Nephron progenitor cell (in vitro differentiated cells): ENCODE measurements around the gene SHQ1.

Experiments
- DNase-seq: peaks from one replicate; pipeline ENCODE4 v3.0.0; 2021
- H3K27ac Mint-ChIP-seq: 2 replicates; pipeline ENCODE4 v1.8.0; 2021; ENCODE audit warnings: mild to moderate bottlenecking, moderate library complexity, mixed read lengths
- H3K27me3 Mint-ChIP-seq: 2 replicates; pipeline ENCODE4 v1.8.0; 2021; ENCODE audit warnings: mild to moderate bottlenecking, low read depth, mixed read lengths; ENCODE audit not compliant: poor library complexity
- H3K36me3 Mint-ChIP-seq: 2 replicates; pipeline ENCODE4 v1.8.0; 2021; ENCODE audit warnings: low read depth, mixed read lengths
- H3K4me1 Mint-ChIP-seq: 2 replicates; pipeline ENCODE4 v1.8.0; 2021; ENCODE audit warnings: mixed read lengths
- H3K4me3 Mint-ChIP-seq: 2 replicates; pipeline ENCODE4 v1.8.0; 2021; ENCODE audit warnings: mild to moderate bottlenecking, moderate library complexity, mixed read lengths
- H3K9me3 Mint-ChIP-seq: 2 replicates; pipeline ENCODE4 v1.8.0; 2021; ENCODE audit warnings: mild to moderate bottlenecking, moderate library complexity, mixed read lengths
- TF ChIP-seq, protein P1 (sequence below): fragments of 200-600 bp; sonication (generic); IDR thresholded peaks from 2 replicates; pipeline ENCODE4 v1.5.0; 2021; ENCODE audit warnings: antibody characterized with exemption

SHQ1 gene

DNA sequence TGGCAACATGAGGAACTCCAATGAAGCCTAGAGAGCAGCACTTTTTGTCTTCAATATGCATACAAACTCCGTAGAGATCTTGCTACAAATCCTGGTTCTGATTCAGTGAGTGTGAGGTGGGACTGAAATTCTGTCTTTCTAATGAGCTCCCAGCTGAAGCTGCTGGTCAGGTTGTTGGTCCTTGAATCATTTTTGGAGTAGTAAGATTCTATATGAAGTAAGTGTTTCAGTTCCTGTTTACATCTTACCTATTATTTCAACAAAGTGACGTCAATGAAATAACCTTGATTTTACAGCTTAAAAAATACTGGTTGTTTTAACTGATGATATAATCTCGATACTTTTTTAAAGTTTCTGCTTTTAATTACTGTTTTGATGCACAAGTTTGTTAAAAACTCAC lies 33.9 kb downstream of the SHQ1 start:
- H3K36me3 Mint-ChIP-seq = peaks cover 6% of the 10 kb centered on the region
- H3K9me3 Mint-ChIP-seq = no peaks in the 10 kb centered on the region
- DNase-seq = no peak
- H3K27me3 Mint-ChIP-seq = no peaks in the 10 kb centered on the region
- H3K4me1 Mint-ChIP-seq = peaks cover 29% of the 10 kb centered on the region
- H3K4me3 Mint-ChIP-seq = no peak overlapping the region
- no peak overlapping the region for H3K27ac Mint-ChIP-seq
- TF ChIP-seq, protein P1, sequence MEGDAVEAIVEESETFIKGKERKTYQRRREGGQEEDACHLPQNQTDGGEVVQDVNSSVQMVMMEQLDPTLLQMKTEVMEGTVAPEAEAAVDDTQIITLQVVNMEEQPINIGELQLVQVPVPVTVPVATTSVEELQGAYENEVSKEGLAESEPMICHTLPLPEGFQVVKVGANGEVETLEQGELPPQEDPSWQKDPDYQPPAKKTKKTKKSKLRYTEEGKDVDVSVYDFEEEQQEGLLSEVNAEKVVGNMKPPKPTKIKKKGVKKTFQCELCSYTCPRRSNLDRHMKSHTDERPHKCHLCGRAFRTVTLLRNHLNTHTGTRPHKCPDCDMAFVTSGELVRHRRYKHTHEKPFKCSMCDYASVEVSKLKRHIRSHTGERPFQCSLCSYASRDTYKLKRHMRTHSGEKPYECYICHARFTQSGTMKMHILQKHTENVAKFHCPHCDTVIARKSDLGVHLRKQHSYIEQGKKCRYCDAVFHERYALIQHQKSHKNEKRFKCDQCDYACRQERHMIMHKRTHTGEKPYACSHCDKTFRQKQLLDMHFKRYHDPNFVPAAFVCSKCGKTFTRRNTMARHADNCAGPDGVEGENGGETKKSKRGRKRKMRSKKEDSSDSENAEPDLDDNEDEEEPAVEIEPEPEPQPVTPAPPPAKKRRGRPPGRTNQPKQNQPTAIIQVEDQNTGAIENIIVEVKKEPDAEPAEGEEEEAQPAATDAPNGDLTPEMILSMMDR = no peak

DNA sequence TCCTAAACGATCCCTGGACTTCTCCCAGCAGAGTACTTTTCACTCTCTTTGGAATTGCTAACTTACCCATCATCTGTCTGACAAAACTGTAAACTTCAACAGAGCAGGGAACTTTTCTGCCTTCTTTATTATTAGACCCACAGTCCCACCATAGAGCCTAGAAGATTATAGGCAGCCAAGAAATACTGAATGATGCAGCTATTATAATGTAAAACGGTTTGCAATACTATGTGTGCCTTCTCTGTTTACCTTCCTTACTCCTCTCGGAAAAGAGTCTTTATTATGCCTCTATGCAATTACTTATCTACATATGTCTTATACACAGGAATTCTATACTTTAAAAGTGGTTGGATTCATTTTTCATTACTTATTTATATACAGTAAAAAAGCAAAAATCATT lies 36.0 kb downstream of the SHQ1 start:
- Mint-ChIP-seq H3K27me3 (no peaks in the 10 kb centered on the region), H3K4me3 (no peak overlapping the region), H3K27ac (no peak overlapping the region), H3K36me3 (peaks cover 12% of the 10 kb centered on the region), H3K9me3 (no peaks in the 10 kb centered on the region), H3K4me1 (peaks cover 18% of the 10 kb centered on the region)
- no peak for DNase-seq
- TF ChIP-seq, protein P1 = no peak

DNA sequence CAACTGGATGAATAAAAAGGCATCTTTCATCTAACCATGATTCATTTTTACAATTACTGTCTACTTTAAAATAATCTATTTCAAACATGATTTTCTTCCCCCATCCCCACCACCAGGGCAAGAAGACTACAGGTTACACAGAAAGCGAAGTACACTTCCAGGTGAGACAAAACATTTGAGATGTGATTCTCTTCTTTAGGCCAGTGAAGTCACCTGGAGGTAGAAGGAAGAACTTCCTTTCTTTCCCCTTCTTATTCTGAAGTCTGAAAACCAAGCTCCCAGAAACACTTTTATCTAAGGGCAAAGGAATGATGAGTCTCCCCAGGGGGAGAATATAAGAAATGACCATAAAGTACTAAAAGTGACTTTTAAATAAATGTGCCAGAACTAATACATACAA lies 36.7 kb downstream of the SHQ1 start:
- Mint-ChIP-seq H3K27ac (no peak overlapping the region), H3K36me3 (peaks cover 12% of the 10 kb centered on the region), H3K9me3 (no peaks in the 10 kb centered on the region), H3K27me3 (no peaks in the 10 kb centered on the region), H3K4me3 (no peak overlapping the region), H3K4me1 (peaks cover 12% of the 10 kb centered on the region)
- TF ChIP-seq, protein P1 = no peak
- DNase-seq = no peak

GRCh38 chr3:72810659-72811434 lies 37.4 kb downstream of the SHQ1 start:
- Mint-ChIP-seq H3K36me3 (peaks cover 7% of the 10 kb centered on the region), H3K27ac (no peak overlapping the region), H3K27me3 (no peaks in the 10 kb centered on the region), H3K4me3 (no peak overlapping the region), H3K9me3 (no peaks in the 10 kb centered on the region), H3K4me1 (peaks cover 12% of the 10 kb centered on the region)
- TF ChIP-seq, protein P1 = no peak
- DNase-seq = no peak

DNA sequence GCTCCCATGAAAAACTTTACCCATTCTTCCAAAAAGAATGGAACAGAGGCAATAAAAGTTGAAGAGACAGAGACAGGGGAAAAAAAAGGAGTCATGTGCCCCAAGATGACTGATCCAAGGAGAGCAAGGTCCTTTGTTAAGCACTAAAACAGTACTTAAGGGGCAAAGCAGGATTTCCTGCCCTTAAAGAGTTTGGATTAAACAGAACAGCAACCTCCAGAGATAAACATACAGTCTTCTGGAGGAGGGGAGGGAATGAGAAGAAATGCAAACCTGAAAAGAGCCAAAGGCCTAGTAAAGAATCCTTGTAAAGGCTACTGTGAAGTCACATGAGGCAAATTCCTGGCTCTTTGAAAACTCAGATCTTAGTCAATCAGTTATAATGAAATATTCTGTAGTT lies 38.2 kb downstream of the SHQ1 start:
- no peak overlapping the region for H3K27ac Mint-ChIP-seq
- H3K4me3 Mint-ChIP-seq = no peak overlapping the region
- no peaks in the 10 kb centered on the region for H3K27me3 Mint-ChIP-seq
- H3K9me3 Mint-ChIP-seq = no peaks in the 10 kb centered on the region
- peaks cover 12% of the 10 kb centered on the region for H3K4me1 Mint-ChIP-seq
- H3K36me3 Mint-ChIP-seq = peaks cover 7% of the 10 kb centered on the region
- no peak for DNase-seq
- TF ChIP-seq, protein P1 = no peak

DNA sequence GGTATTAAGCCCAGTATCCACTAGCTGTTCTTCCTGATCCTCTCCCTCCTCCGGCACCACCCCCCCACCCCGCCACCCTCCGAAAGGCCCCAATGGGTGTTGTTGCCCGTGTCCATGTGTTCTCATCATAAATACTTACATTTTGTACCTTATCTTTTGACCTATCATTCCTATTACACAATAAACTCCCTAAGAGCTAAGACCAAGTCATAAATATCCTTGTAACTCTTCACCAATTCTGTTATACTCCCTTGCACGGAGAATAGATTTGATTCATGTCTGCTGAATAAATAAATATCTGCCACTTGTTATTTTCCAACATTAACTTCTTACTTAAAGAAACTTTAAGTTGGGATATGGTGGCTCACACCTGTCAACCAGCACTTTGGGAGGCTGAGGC lies 43.9 kb downstream of the SHQ1 start:
- Mint-ChIP-seq H3K27me3 (no peaks in the 10 kb centered on the region), H3K36me3 (peaks cover 25% of the 10 kb centered on the region), H3K4me1 (peaks cover 11% of the 10 kb centered on the region), H3K27ac (no peak overlapping the region), H3K9me3 (peaks cover 8% of the 10 kb centered on the region), H3K4me3 (no peak overlapping the region)
- DNase-seq = no peak
- TF ChIP-seq, protein P1 = no peak
